HFF-Myc (cell line): ENCODE measurements around the gene OPCML.

Source experiments
- DNase-seq: peaks from one replicate; pipeline ENCODE4 v3.0.0-alpha.2; 2011; ENCODE audit warnings: low read depth; ENCODE audit errors: extremely low read depth
- H3K4me3 ChIP-seq: replicated peaks from 2 replicates; pipeline ENCODE4 v1.5.1; 2011; ENCODE audit warnings: low read depth, mild to moderate bottlenecking, control low read depth, low read length
- CTCF ChIP-seq: IDR thresholded peaks from 2 replicates; pipeline ENCODE4 v1.5.1; 2012; ENCODE audit warnings: mild to moderate bottlenecking, low read depth, low read length, control low read depth; ENCODE audit errors: missing control alignments

Gene OPCML

GRCh38 chr11:133020372-133020714, 512.0 kb downstream of the OPCML start:
- H3K4me3 ChIP-seq, result no peak overlapping the region
- no peak for TF ChIP-seq CTCF
- DNase-seq, result no peak

DNA sequence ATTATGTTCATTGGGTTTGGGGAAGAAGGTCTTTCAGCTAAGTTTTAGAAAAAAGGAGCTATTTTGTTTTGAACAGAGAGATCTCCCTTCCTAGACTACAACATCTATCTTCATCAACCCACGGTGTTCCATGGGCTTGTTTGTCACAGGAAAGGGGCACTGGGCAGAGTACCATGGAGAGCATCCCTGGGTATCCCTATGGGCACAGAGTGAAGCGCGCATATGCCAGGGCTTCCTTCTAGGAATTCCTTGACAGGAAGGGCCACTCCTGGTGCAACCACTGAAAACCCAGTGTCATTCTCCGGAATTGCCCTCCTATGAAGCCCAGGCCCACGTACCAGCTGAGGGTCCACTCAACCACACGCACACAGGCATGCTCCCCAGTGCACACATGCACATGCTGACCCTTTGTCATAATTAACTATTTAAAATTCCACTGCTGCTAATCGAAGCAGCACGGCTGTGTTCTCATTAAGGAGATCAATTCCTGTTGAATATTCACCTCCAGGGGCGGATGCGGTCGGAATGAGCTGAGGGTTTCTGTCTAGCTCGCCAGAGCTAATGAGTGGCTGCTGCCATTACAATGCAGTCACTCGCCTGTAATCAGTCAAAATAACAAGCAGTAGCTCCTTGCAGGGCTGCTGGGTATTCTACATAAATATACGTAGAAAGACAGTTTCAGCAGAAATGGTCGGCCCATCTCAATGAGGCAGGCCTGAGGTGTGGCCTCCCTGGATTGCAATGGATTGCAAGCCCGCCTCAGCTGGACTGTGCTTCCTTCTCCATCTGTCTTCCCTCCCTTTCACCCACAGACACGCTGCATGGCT, 512.5 kb downstream of the OPCML start:
- no peak for DNase-seq
- H3K4me3 ChIP-seq, result no peak overlapping the region
- TF ChIP-seq CTCF, result no peak

DNA sequence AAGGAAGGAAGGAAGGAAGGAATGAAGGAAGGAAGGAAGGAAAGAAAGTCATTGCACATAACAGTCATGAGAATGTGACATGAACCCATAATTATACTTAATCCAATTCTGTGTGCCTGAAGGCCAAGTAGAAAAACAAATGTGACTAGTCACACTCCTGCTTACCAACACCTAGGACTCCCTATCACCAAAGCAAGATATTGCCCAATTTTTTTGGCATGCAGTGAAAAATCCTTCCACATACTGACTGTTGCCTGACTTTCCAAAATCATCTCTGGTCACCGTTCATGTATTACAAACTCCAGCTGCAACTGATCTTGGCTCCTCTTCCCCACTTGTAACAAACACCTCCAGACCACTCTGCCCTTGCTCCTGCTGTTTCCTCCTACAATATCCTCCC, 516.8 kb downstream of the OPCML start:
- DNase-seq, result no peak
- H3K4me3 ChIP-seq, result no peak overlapping the region
- TF ChIP-seq CTCF, result no peak

GRCh38 chr11:133014337-133014736, 518.0 kb downstream of the OPCML start:
- no peak for TF ChIP-seq CTCF
- no peak for DNase-seq

DNA sequence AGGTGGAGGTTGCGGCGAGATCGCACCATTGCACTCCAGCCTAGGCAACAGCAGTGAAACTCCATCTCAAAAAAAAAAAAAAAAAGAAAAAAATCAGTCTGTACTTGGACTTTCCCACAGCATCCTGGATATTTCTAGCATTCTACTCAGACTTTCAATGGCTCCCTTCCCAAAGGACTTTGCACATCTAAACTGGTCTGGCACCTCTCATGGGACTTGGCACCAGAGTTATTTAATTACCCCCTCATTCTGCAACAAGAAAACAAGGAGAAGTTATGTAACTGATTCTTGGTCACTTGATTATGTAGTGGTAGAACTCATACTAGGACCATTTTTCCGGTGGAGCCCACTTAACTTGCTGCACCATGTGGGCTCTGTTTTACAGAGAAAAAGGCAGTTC, 519.5 kb downstream of the OPCML start:
- TF ChIP-seq CTCF, result no peak
- no peak overlapping the region for H3K4me3 ChIP-seq
- DNase-seq, result no peak

More at GRCh38 chr11:133014337-133014736, 518.0 kb downstream of the OPCML start:
- no peak overlapping the region for H3K4me3 ChIP-seq

DNA sequence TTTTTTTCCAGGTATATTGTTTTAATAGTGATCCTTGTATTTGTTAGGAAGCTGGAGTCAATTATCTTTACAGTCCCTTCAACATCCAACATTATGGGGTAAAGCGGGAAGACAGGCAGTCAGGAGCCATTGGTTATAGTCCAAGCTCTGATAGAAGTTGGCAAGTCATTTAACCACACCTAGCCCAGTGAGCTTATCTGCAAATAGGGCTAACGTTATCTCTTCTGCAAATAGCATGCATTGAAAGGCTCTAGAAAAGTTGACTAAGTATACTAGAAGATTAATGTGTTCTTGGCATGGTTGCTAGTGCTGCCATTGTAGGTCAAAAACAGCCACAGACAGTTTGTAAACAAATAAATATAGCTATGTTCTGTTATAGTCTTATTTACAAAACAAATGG, 520.7 kb downstream of the OPCML start:
- no peak overlapping the region for H3K4me3 ChIP-seq
- no peak for TF ChIP-seq CTCF
- no peak for DNase-seq

DNA sequence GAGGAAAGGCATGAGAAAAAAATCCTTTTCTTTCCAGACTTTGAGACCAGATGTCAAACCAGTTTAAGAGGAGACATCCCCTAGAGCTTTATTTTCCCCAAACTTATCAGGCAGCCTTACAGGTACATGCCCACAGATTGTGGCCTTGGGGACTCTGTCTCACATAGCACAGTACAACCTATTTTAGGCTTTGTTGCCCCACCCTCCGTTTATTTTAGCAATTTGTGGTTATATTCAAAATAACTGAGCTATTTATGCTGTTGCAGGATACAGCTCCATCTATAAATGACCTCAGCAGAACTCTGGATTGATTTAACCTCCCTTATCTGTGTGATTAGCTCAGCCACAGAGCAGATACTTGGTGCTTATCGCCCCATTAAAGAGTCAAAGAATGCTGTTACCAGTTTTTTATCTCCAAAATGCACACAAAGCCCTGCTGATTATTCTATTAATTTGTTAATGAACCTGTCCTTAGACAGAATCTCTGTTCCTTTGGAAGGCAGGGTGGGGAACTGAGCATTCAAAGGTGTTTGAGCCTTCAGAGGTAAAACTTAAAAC, 525.2 kb downstream of the OPCML start:
- no peak for TF ChIP-seq CTCF
- DNase-seq, result no peak
- H3K4me3 ChIP-seq, result no peak overlapping the region
